ENCODE results near the gene RNF112. TPM values are rescaled to one million over a fixed set of nuclear protein-coding genes. Genes with fewer than 3 reads are reported as not detected.

The RNF112 gene, protein sequence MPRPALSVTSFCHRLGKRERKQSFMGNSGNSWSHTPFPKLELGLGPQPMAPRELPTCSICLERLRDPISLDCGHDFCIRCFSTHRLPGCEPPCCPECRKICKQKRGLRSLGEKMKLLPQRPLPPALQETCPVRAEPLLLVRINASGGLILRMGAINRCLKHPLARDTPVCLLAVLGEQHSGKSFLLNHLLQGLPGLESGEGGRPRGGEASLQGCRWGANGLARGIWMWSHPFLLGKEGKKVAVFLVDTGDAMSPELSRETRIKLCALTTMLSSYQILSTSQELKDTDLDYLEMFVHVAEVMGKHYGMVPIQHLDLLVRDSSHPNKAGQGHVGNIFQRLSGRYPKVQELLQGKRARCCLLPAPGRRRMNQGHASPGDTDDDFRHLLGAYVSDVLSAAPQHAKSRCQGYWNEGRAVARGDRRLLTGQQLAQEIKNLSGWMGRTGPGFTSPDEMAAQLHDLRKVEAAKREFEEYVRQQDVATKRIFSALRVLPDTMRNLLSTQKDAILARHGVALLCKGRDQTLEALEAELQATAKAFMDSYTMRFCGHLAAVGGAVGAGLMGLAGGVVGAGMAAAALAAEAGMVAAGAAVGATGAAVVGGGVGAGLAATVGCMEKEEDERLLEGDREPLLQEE
- polyA plus RNA-seq (2013) = 0.42 and 0.55 TPM in 2 replicates

DNA sequence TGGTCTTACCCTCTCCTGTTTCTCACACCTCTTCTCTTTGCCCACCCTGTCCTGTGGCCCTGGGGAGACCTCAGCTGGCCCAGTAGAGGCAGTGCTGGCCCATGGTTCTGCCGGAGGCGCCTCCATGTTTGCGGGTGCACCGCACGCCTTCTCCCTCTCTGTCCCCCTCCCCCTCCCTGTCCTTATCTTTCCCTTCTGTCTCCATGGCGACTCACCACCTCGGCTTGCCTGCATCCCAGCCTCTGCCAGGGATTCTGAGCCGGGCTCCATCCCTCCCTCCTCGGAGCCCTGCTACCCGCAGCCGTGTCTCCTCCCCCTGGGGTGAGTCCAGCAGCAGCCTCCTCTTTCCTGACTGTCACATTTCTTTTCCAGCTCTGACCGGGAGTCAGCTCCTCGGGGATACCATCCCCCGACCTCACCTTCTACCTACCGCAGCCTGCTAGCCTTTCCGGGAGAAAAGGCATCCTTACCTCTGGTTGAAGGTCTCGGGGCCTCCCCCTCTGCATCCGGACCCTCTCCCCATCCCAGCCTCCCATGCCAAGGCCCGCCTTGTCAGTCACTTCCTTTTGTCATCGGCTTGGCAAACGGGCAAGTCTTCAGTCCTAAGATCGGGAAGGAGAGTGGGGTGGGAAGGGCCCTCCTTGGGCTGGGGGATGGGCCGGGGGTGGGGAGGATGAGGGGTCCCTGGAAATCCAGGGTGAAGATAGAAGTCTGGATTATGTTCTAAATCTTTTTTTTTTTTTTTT lies at the start of gene RNF112:
Gene RNF112, plus strand, starts transcription at position 358 of the 746 bp plus-strand sequence. Its CDS starts 177 bp downstream, at position 535.
- no CpG with 5 or more reads among the region's 23 CpGs for WGBS (ENCODE audit: extremely low coverage, insufficient coverage, insufficient read length)
- H3K79me1 ChIP-seq (ENCODE audit: low read length) = no peaks in the 10 kb centered on the region
- no peak within 1 kb of the TSS for H4K12ac ChIP-seq (ENCODE audit: low read depth, low read length)
- no peak within 1 kb of the TSS for H3K4ac ChIP-seq (ENCODE audit: low read depth, low read length)
- no peak within 1 kb of the TSS for H3K9ac ChIP-seq (ENCODE audit: low read length)
- DNase-seq = no peak
- no peak within 1 kb of the TSS for H3K4me2 ChIP-seq (ENCODE audit: low read length)
- no peak within 1 kb of the TSS for H2BK5ac ChIP-seq (ENCODE audit: low read depth, low read length, poor library complexity)
- H3K79me2 ChIP-seq (ENCODE audit: control insufficient read depth, insufficient read depth, low read length, poor library complexity) = no peaks in the 10 kb centered on the region
- no peak within 1 kb of the TSS for H3K14ac ChIP-seq (ENCODE audit: low read length)
- H3K4me1 ChIP-seq (ENCODE audit: control insufficient read depth in 1 of 2, insufficient read depth in 2 of 2, low read length in 2 of 2) = no peaks in the 10 kb centered on the region
- no peak within 1 kb of the TSS for H4K91ac ChIP-seq (ENCODE audit: low read depth, low read length)
- no peak within 1 kb of the TSS for H4K8ac ChIP-seq (ENCODE audit: low read depth, low read length)
- H3K27me3 ChIP-seq (ENCODE audit: insufficient read depth, low read length) = no peaks in the 10 kb centered on the region
- no peak within 1 kb of the TSS for H3K27ac ChIP-seq (ENCODE audit: low read depth, low read length)
- H3K23ac ChIP-seq (ENCODE audit: low read length) = no peak within 1 kb of the TSS
- H2AK5ac ChIP-seq (ENCODE audit: low read length) = no peak within 1 kb of the TSS
- no peak within 1 kb of the TSS for H2BK12ac ChIP-seq (ENCODE audit: low read length)
- no peak within 1 kb of the TSS for H3K4me3 ChIP-seq (ENCODE audit: low read depth, low read length)
- H2BK120ac ChIP-seq (ENCODE audit: insufficient read depth, low read length, poor library complexity) = no peak within 1 kb of the TSS
- no peaks in the 10 kb centered on the region for H3K9me3 ChIP-seq (ENCODE audit: insufficient read depth, low read depth, low read length)
- no peaks in the 10 kb centered on the region for H3K36me3 ChIP-seq (ENCODE audit: control insufficient read depth in 1 of 2, insufficient read depth in 2 of 2, low read length in 2 of 2)
- no peak within 1 kb of the TSS for H3K18ac ChIP-seq (ENCODE audit: low read length)
- H2AFZ ChIP-seq (ENCODE audit: insufficient read depth, low read length, poor library complexity) = no peak within 1 kb of the TSS

DNA sequence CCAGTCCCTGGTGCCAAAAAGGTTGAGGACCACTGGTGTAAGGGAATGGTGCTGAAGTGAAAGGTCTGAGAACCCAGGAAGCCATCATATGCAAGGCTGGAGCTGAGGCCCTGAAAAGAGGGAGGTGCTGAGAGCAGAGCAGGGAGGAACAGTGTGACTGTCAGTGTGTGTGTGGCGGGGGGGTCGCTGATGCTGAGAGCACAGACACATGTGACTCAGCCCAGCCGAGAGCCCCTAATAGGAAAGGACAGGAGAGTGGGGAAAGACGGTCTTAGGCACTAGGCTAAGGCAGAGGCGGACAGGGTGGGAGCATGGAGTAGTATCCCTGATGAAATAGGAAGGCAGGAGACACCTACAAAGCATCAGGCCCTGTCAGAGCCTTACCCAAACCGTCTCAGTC lies 49.7 kb upstream of the RNF112 start:
- no peak overlapping the region for H4K8ac ChIP-seq (ENCODE audit: low read depth, low read length)
- H2BK5ac ChIP-seq (ENCODE audit: low read depth, low read length, poor library complexity) = no peak overlapping the region
- no peak overlapping the region for H3K4me3 ChIP-seq (ENCODE audit: low read depth, low read length)
- H3K79me1 ChIP-seq (ENCODE audit: low read length) = peaks cover 8% of the 10 kb centered on the region
- H2BK12ac ChIP-seq (ENCODE audit: low read length) = no peak overlapping the region
- no peak overlapping the region for H3K27ac ChIP-seq (ENCODE audit: low read depth, low read length)
- no peak overlapping the region for H3K9ac ChIP-seq (ENCODE audit: low read length)
- DNase-seq = no peak
- no peak overlapping the region for H4K91ac ChIP-seq (ENCODE audit: low read depth, low read length)
- no peak overlapping the region for H3K4me2 ChIP-seq (ENCODE audit: low read length)
- H2AK5ac ChIP-seq (ENCODE audit: low read length) = no peak overlapping the region
- H3K79me2 ChIP-seq (ENCODE audit: control insufficient read depth, insufficient read depth, low read length, poor library complexity) = peaks cover 2% of the 10 kb centered on the region
- no peak overlapping the region for H3K4ac ChIP-seq (ENCODE audit: low read depth, low read length)
- no peak overlapping the region for H2AFZ ChIP-seq (ENCODE audit: insufficient read depth, low read length, poor library complexity)
- no peak overlapping the region for H3K23ac ChIP-seq (ENCODE audit: low read length)
- H3K27me3 ChIP-seq (ENCODE audit: insufficient read depth, low read length) = no peaks in the 10 kb centered on the region
- H3K4me1 ChIP-seq (ENCODE audit: control insufficient read depth in 1 of 2, insufficient read depth in 2 of 2, low read length in 2 of 2) = peaks cover 4 to 6% of the 10 kb centered on the region in 2 experiments
- no CpG with 5 or more reads among the region's 6 CpGs for WGBS (ENCODE audit: extremely low coverage, insufficient coverage, insufficient read length)
- no peak overlapping the region for H2BK120ac ChIP-seq (ENCODE audit: insufficient read depth, low read length, poor library complexity)
- H3K36me3 ChIP-seq (ENCODE audit: control insufficient read depth in 1 of 2, insufficient read depth in 2 of 2, low read length in 2 of 2) = no peaks in the 10 kb centered on the region
- H3K14ac ChIP-seq (ENCODE audit: low read length) = no peak overlapping the region
- H3K18ac ChIP-seq (ENCODE audit: low read length) = no peak overlapping the region
- H4K12ac ChIP-seq (ENCODE audit: low read depth, low read length) = no peak overlapping the region
- H3K9me3 ChIP-seq (ENCODE audit: insufficient read depth, low read depth, low read length) = peaks cover 4% of the 10 kb centered on the region

DNA sequence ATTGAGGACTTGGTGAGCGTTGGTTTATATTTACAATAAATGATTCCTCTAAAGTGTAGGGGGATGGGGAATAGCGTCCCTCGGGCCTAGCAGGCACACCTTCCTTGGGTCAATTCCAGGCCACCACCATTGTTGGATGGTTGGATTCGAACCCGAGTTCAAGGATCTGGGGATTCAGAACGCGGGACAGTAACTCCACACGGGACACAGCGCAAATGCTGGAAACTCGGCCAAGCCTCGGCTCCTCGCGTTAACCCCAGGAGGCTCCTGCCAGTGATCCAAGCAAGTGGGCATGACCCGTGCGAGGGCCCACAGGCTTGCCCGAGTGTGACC lies 49.1 kb upstream of the RNF112 start:
- H3K14ac ChIP-seq (ENCODE audit: low read length) = peak overlapping the region; percentile 46

DNA sequence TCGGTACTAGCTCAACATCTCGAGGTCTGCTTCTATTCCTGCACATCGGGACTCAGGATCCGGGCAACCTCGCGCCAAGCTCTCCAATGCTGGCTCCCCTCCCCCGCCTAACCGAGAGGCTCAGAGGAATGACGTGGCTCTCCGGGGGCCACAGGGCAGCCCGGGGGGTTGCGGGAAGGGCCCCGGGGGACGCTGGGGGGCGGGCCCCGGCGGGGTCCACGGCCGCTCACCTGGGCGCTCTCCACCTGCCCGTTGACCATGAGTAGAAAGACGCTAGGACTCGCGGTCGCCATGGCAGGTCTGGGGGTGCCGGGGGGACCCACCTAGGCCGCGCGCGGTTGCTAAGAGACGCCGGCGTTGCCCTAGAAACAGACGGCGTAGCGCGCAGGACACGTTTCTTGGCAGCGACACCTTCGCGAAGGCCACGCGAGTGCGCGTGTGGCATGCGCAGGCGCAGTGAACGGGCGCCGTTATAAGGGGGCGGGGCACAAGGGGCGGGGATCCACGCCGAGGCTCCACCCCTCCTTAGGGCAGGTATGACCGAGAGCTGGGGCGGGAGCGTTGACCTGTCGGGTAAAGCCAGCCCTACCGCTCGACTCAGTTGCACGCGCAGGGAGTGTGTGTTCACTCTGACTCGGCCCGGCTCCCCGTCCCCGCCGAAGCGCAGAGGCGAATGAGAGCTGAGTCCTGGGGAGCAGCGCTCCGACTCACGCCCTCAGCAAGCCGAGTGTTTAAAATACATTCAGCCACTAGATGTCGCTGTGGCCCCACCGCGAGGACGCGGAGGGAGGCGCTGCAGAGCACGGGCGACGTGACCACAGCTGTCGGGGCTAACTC lies 48.5 kb upstream of the RNF112 start, which contains the start of gene B9D1:
Gene B9D1, minus strand, starts transcription at position 447 of the 837 bp plus-strand sequence. Its CDS starts 154 bp downstream, at position 293.
- H3K14ac ChIP-seq (ENCODE audit: low read length) = peak within 1 kb of the TSS; percentile 50
- H3K4me3 ChIP-seq (ENCODE audit: low read depth, low read length) = peak within 1 kb of the TSS; percentile 80
- H3K27ac ChIP-seq (ENCODE audit: low read depth, low read length) = no peak within 1 kb of the TSS
- no peak within 1 kb of the TSS for H2BK12ac ChIP-seq (ENCODE audit: low read length)
- H3K23ac ChIP-seq (ENCODE audit: low read length) = no peak within 1 kb of the TSS
- H3K18ac ChIP-seq (ENCODE audit: low read length) = no peak within 1 kb of the TSS
- peak; percentile 83 to 94 for DNase-seq
- WGBS (ENCODE audit: extremely low coverage, insufficient coverage, insufficient read length) = no CpG with 5 or more reads among the region's 83 CpGs
- no peaks in the 10 kb centered on the region for H3K36me3 ChIP-seq (ENCODE audit: control insufficient read depth in 1 of 2, insufficient read depth in 2 of 2, low read length in 2 of 2)
- peak within 1 kb of the TSS; percentile 52 for H2BK5ac ChIP-seq (ENCODE audit: low read depth, low read length, poor library complexity)
- H2AFZ ChIP-seq (ENCODE audit: insufficient read depth, low read length, poor library complexity) = peak within 1 kb of the TSS; percentile 84
- no peak within 1 kb of the TSS for H3K4ac ChIP-seq (ENCODE audit: low read depth, low read length)
- H2AK5ac ChIP-seq (ENCODE audit: low read length) = peak within 1 kb of the TSS; percentile 10
- H4K8ac ChIP-seq (ENCODE audit: low read depth, low read length) = peak within 1 kb of the TSS; percentile 61
- peaks cover 8% of the 10 kb centered on the region for H3K79me1 ChIP-seq (ENCODE audit: low read length)
- H2BK120ac ChIP-seq (ENCODE audit: insufficient read depth, low read length, poor library complexity) = peak within 1 kb of the TSS; percentile 48
- H3K27me3 ChIP-seq (ENCODE audit: insufficient read depth, low read length) = no peaks in the 10 kb centered on the region
- H3K4me1 ChIP-seq (ENCODE audit: control insufficient read depth in 1 of 2, insufficient read depth in 2 of 2, low read length in 2 of 2) = peaks cover 4 to 5% of the 10 kb centered on the region in 2 experiments
- H3K9ac ChIP-seq (ENCODE audit: low read length) = peak within 1 kb of the TSS; percentile 10
- peak within 1 kb of the TSS; percentile 67 for H4K91ac ChIP-seq (ENCODE audit: low read depth, low read length)
- H4K12ac ChIP-seq (ENCODE audit: low read depth, low read length) = peak within 1 kb of the TSS; percentile 54
- peaks cover 2% of the 10 kb centered on the region for H3K79me2 ChIP-seq (ENCODE audit: control insufficient read depth, insufficient read depth, low read length, poor library complexity)
- peak within 1 kb of the TSS; percentile 64 for H3K4me2 ChIP-seq (ENCODE audit: low read length)
- H3K9me3 ChIP-seq (ENCODE audit: insufficient read depth, low read depth, low read length) = peaks cover 2% of the 10 kb centered on the region

More for the DNA sequence above, 49.1 kb upstream of the RNF112 start:
- peak overlapping the region; percentile 2 for H4K91ac ChIP-seq (ENCODE audit: low read depth, low read length)
- no peak for DNase-seq
- no peak overlapping the region for H3K27ac ChIP-seq (ENCODE audit: low read depth, low read length)
- H2AK5ac ChIP-seq (ENCODE audit: low read length) = peak overlapping the region; percentile 10
- H3K36me3 ChIP-seq (ENCODE audit: control insufficient read depth in 1 of 2, insufficient read depth in 2 of 2, low read length in 2 of 2) = no peaks in the 10 kb centered on the region
- no peak overlapping the region for H3K23ac ChIP-seq (ENCODE audit: low read length)
- peaks cover 2% of the 10 kb centered on the region for H3K79me2 ChIP-seq (ENCODE audit: control insufficient read depth, insufficient read depth, low read length, poor library complexity)
- peaks cover 4 to 6% of the 10 kb centered on the region in 2 experiments for H3K4me1 ChIP-seq (ENCODE audit: control insufficient read depth in 1 of 2, insufficient read depth in 2 of 2, low read length in 2 of 2)
- peak overlapping the region; percentile 54 for H4K12ac ChIP-seq (ENCODE audit: low read depth, low read length)
- no peak overlapping the region for H2BK120ac ChIP-seq (ENCODE audit: insufficient read depth, low read length, poor library complexity)
- no peak overlapping the region for H3K4ac ChIP-seq (ENCODE audit: low read depth, low read length)
- peak overlapping the region; percentile 64 for H3K4me2 ChIP-seq (ENCODE audit: low read length)
- no peak overlapping the region for H2BK12ac ChIP-seq (ENCODE audit: low read length)
- peaks cover 4% of the 10 kb centered on the region for H3K9me3 ChIP-seq (ENCODE audit: insufficient read depth, low read depth, low read length)
- peak overlapping the region; percentile 41 for H2AFZ ChIP-seq (ENCODE audit: insufficient read depth, low read length, poor library complexity)
- H3K18ac ChIP-seq (ENCODE audit: low read length) = no peak overlapping the region
- WGBS (ENCODE audit: extremely low coverage, insufficient coverage, insufficient read length) = no CpG with 5 or more reads among the region's 16 CpGs
- H4K8ac ChIP-seq (ENCODE audit: low read depth, low read length) = peak overlapping the region; percentile 23
- peaks cover 8% of the 10 kb centered on the region for H3K79me1 ChIP-seq (ENCODE audit: low read length)
- H3K27me3 ChIP-seq (ENCODE audit: insufficient read depth, low read length) = no peaks in the 10 kb centered on the region
- H2BK5ac ChIP-seq (ENCODE audit: low read depth, low read length, poor library complexity) = no peak overlapping the region
- peak overlapping the region; percentile 80 for H3K4me3 ChIP-seq (ENCODE audit: low read depth, low read length)
- peak overlapping the region; percentile 10 for H3K9ac ChIP-seq (ENCODE audit: low read length)
